RWPE1 (cell line): ENCODE measurements around the gene CERS6.
"Not testable (repeated sequence)": the region's sequence is repeated elsewhere in the genome, so short reads cannot be mapped to it uniquely, and the experiment has no call there.

Experiments used
- CTCF ChIA-PET: fragments of 350-600 bp; sonication (Branson Sonifier 250); formaldehyde crosslinking; extraction: SDS; loops from one replicate; lab custom pipeline; 2021; lab: Yijun Ruan, JAX
- POLR2A ChIA-PET: fragments of 400-600 bp; formaldehyde crosslinking; extraction: SDS; loops from one replicate; lab custom pipeline; 2020; ENCODE audit warnings: antibody characterized with exemption; ENCODE audit not compliant: low non-redundant PET; lab: Yijun Ruan, JAX
- DNase-seq: peaks from one replicate; pipeline ENCODE4 v3.0.0; 2012; ENCODE audit warnings: low spot score
- H3K27ac ChIP-seq: fragments of 450-650 bp; 2 replicates; pipeline ENCODE4 v1.5.1; 2017
- CTCF ChIP-seq: fragments of 450-650 bp; conservative IDR thresholded peaks from 2 replicates; pipeline ENCODE4 v1.5.1; 2017; ENCODE audit warnings: low read depth, mild to moderate bottlenecking

The CERS6 gene

GRCh38 chr2:168455645-168456520, at the start of gene CERS6:
TSS of gene CERS6 (plus strand) at chr2:168456272. CDS start at chr2:168456449, 177 bp downstream.
- H3K27ac ChIP-seq = peak within 1 kb of the TSS; percentile 89
- no peak for TF ChIP-seq CTCF
- peak; percentile 95 for DNase-seq
- POLR2A ChIA-PET = no interaction called here
- CTCF ChIA-PET = interaction anchor here (0.6 kb wide), 1 partner anchor 119 kb away, joined by 3 read pairs; no protein-coding TSS in a partner anchor

DNA sequence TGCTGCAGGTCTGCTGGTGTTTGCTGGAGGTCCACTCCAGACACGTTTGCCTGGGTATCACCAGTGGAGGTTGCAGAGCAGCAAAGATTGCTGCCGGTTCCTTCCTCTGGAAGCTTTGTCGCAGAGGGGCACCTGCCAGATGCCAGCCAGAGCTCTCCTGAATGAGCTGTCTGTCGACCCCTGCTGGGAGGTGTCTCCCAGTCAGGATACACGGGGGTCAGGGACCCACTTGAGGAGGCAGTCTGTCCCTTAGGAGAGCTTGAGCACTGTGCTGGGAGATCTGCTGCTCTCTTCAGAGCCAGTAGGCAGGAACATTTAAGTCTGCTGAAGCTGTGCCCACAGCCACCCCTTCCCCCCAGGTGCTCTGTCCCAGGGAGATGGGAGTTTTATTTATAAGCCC, 43.8 kb upstream of the CERS6 start:
- POLR2A ChIA-PET, DNase-seq, CTCF ChIA-PET, H3K27ac ChIP-seq: not testable (repeated sequence)

DNA sequence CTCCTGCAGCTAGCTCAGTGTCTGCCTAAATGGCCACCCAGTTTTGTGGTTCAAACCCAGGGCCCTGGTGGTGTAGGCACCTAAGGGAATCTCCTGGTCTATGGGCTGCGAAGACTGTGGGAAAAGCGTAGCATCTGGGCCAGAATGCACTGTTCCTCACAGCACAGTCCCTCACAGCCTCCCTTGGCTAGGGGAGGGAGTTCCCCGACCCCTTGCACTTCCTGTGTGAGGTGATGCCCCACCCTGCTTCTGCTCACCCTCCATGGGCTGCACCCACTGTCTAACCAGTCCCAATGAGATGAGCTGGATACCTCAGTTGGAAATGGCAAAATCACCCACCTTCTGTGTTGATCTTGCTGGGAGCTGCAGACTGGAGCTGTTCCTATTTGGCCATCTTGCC, 43.0 kb upstream of the CERS6 start:
- CTCF ChIA-PET, H3K27ac ChIP-seq, DNase-seq, POLR2A ChIA-PET: not testable (repeated sequence)

DNA sequence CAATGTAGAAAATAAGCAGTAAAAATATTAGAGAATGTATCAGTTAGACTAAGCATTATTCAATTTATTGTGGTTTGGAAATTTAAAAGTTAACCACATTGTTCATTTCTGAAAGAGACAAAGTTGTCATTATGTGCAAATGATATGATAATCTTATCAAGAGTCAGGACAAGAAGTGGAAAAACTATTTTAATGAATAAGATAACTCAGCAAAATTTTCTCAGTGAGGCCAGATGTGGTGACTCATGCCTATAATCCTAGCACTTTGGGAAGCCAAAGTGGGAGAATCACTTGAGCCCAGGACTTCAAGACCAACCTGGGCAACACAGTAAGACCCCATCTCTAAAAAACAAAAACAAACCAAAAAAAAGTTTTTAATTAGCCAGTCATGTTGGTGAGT, 39.5 kb upstream of the CERS6 start:
- CTCF ChIA-PET = no interaction called here
- no peak for TF ChIP-seq CTCF
- POLR2A ChIA-PET = no interaction called here
- no peak overlapping the region for H3K27ac ChIP-seq
- no peak for DNase-seq

DNA sequence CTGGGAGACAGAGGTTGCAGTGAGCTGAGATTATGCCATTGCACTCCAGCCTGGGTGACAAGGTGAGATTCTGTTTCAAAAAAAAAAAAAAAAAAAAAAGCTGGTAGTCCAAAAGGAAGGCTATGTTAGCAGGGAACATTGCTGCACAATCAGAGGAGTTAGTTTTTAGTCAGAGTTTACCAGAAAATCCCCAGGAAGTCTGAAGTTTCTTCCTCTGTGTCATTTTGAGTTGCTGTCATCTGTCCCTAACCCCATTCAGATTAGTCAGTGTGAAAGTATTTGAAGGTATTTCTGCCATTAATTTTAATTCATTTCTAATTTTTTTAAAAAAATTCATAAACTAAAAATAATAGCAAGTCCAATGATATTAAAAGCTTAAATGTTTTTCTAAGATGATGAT, 33.5 kb upstream of the CERS6 start:
- H3K27ac ChIP-seq = no peak overlapping the region
- POLR2A ChIA-PET = no interaction called here
- CTCF ChIA-PET = no interaction called here
- no peak for DNase-seq
- TF ChIP-seq CTCF = no peak

GRCh38 chr2:168424112-168424951, 31.7 kb upstream of the CERS6 start:
- TF ChIP-seq CTCF = no peak
- ChIA-PET POLR2A (no interaction called here), CTCF (no interaction called here)
- no peak overlapping the region for H3K27ac ChIP-seq
- no peak for DNase-seq

DNA sequence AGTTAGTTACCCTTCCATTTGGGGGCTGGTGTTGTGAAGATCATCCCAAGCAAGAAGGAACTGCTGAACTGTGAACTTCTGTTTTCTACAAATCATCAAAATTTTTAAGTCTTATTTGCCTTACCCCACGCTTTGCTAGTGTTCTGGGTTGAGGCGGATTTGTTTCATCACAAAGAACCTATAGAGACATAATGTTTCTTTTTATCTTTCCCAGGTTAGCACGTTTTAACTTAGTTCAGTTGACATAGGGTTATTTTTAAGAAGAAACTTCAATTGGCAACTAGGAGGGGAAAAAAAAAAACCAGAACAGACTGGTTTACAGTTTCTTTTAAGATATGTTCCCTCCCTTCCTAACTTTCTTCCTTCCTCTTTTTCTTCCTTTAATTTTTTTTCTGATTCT, 31.1 kb upstream of the CERS6 start:
- POLR2A ChIA-PET = no interaction called here
- H3K27ac ChIP-seq = no peak overlapping the region
- no peak for DNase-seq
- no peak for TF ChIP-seq CTCF
- CTCF ChIA-PET = no interaction called here
